ENCODE data around the gene KIAA1755.
A peak's percentile ranks its signal among the peaks of the same experiment; 100 is the strongest.

KIAA1755 gene

DNA sequence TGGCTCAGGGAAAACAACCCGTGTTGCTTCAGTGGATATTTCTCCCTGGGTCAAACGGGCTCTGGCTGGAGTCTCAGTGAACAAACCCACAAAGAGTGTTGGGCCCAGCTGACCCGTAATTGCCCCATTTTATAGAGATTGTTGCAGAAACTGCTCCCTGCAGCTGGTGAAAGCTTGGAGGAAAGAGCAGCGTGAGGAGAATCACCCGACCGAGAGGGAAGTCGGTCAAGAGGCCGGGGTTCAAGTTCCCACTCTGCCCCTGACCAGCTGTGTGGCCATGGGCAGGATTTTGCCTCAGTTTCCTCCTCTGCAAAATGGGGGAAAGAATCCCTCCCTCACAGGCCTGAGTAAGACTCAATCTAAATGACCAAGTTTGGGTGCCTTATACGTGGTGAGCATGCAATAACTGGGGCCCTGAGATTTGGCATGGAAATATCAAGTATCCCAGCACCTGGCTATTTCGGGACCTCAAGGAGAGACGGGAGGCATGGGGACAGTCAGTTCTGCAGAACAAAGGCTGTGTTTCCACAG is 93.8 kb downstream of the KIAA1755 start:
- no peak for DNase-seq (ENCODE audit: low read depth in 2 of 2)

DNA sequence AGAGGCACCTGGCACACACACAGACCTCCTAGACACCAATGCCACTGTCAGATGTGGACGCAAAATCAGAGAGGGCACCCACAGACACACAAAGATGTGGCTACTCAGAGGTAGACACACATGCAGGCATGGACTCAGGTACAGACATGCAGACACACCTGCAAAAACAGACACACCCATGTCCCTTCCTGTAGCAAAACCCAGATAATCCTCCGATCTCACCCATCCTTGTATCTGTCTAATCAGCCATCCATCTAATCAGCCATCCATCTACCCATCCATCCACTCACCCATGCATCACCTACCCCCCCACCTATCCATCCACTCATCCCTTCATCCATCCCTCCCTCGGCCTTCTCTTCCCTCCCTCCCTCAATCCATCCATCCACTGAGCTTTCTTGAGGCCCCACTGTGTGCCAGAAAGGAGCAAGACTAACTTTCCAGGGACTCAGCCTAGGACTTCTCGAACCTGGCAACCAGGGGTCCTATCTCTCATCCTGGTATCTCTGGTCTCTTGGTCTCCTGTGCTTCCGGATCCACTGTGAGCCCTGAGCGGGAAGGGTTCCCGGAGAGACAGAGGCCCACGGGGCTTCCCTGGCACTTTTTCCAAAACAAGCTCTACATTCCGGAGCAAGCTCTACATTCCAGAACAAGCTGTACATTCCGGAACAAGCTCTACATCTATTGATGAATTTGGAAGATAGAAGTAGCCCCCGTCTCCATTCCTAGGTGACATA is 94.4 kb downstream of the KIAA1755 start:
- no peak for DNase-seq (ENCODE audit: low read depth in 2 of 2)

DNA sequence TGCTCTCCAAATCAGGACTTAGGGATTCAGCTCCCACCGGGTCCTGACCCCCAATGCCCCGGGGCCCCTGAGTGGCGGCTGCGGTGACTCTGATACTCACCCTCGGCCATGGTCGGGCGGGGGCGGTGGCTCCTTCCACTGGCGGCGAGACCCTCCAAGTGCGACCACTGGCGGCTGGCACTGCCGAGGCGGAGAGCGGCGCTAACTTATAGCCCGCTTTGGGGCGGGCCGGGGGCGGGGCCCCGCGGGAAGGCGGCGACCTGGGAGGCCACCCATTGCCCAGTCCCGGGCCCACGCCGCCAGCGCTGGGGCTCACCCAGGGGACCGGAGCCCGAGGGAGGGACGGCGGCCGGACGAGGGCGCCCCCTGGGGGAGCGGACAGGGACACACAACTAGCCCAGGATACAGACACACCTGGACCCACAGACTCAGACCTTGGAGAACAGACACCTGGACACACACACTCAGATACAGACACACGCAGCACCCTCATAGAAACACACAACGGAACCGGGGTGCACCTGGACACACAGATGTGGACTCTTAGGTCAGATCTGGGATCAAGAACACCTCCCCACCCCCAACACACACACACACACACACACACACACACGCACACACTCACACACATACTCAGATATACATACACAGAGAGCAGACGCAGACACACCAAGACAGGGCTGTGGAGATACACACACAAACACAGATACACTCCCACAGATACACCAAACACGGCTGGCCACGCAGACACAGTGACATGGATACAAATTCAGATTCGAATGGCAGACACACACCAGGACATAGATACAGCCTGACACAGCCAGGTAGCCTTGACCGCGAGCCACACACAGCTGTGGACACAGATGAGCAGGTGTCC is 95.2 kb downstream of the KIAA1755 start, which contains the start of gene TGM2:
TGM2 (minus strand) TSS at position 182 of the 877 bp plus-strand sequence; CDS start at position 110, 72 bp downstream.
- peak; percentile 34 to 39 for DNase-seq (ENCODE audit: low read depth in 2 of 2)

DNA sequence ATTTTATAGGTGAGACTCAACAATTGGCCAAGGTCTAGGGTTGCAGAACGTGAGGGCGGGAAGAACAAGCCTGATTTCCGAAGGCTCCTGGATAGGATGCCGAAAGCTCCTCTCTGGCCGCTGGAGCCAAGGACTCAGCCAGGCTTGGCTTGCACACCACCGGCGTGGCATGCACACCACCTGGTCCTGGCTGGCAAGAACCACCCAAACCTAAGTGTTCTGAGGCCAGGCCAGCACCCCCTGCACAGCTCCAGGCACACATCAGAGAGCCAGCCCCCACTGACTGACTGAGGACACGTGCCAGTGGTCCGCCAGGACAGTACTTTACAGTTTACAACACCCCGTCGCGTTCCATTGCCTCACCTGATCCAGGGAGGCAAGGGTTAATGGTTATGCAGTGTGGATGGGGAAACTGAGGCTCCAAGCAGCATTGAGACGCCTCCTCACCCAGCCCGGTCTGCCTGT is 95.9 kb downstream of the KIAA1755 start:
- no peak for DNase-seq (ENCODE audit: low read depth in 2 of 2)

DNA sequence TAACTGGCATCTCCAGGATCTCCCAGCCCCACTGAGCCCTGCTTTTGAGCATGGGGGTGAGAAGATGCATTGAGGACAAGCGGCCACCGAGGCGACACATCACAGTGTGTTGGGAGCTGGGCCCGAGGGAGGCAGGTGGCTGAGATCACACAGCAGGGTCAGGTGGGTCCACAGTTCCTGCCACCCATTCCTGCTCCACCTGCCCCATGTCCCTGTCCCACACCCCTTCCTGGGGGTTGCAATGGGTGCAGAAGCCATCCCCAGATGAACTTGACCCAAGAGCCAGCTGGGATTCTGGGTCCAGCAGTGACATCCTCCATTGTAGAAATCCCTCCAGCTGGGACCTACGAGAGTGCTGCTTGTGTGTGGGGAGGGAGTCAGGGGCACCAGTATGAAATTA is 96.5 kb downstream of the KIAA1755 start:
- DNase-seq (ENCODE audit: low read depth in 2 of 2): no peak

DNA sequence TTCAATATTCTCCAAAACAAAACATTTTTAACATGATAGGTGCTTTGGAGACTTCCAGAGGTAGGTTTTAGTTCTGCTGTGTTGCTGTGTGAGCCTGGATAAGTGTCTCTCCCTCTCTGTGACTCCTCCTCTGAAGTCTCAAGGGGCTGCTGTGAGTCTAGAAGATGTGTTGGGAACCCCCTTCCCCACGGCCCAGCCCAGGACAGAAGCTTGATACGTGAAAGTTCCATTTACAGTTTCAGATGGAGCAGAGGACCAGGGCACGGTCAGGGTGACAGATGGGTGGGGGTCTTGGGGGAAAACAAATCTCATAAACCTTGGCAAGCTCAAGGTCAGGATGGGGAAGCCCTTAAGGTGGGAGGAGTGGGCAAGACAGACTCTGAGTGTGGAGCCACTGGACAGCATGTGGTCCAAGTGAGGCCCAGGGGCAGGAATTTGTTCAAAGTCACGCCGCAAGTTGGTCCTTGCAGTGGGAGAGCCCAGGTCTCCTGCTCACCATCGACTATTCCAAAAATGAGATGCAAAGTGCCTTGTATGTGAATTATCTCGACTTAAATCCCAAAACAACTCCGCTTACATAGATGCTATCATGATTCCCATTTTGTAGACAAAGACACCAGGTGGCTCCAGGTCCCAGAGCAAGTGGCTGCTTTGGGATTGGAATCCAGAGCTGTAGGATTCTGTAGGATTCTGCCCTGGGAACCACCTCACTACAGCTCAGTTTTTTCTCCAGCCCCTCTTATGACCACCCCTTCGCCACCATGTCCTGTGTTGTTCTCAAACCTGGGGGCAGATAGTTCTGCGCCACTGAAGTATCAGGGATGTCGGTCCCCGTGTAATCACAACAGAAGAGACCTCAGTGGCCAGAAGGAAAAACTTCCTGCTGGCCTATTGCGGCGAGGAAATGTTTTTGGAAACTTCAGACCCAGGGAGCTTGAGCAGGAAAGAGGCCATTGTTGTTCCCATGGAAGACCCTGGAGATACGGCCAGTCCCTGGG is 97.4 kb downstream of the KIAA1755 start:
- DNase-seq (ENCODE audit: low read depth in 2 of 2): no peak

DNA sequence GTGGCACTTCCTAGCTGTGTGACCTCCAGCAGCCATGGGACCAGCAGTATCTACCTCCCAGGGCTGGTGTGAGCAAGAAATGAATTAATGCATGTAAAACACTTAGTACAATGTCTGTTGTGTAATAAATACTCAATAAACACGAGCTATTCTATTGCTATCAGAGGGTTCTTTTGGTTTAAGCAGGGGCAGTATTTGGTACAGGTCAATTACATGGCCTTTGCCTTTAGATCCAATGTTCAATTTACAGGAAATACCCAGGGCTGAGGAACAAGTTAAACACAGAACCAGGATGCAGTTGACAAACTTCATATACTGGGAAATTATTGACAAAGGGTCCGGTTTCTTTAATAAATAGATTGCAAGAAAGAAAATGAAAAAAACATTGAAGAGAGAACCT is 98.4 kb downstream of the KIAA1755 start:
- DNase-seq (ENCODE audit: low read depth in 2 of 2): no peak

DNA sequence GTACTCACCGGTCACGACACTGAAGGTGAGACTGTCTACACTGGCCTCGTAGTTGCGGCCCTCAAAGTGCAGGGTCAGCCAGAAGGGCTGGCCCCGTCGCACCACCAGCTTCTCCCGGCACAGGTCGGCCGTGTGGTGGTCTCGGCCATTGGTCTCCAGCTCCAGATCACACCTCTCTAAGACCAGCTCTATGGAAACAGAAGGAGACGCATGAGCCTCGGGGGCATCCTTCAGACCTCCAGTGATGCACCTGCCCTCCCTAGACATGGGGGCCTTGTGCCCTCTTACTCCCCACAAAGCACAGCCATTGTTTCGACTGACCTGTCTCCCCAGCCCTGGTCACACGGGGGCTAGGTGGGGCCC is 99.1 kb downstream of the KIAA1755 start:
- no peak for DNase-seq (ENCODE audit: low read depth in 2 of 2)
